GM23338 (cell line): ENCODE data around the gene CELF2.

Experiments
- CREB1 ChIP-seq: fragments of 250-450 bp; sonication (Bioruptor Pico); IDR thresholded peaks from 2 replicates; pipeline ENCODE4 v1.5.0; 2020; ENCODE audit warnings: low read depth, mild to moderate bottlenecking, moderate library complexity
- CTCF ChIP-seq, 2 experiments: fragments of 200-600 bp in 1 of 2; sonication (generic) in 1 of 2; conservative IDR thresholded peaks; 2 replicates each; pipeline versions ENCODE4 v1.5.1 to v1.6.1; 2016 to 2017; ENCODE audit warnings: antibody characterized with exemption in 2 of 2, low read depth in 2 of 2, mild to moderate bottlenecking in 2 of 2, moderate library complexity in 1 of 2
- EZH2 ChIP-seq: fragments of 200-600 bp; sonication (generic); IDR thresholded peaks from one replicate; pipeline ENCODE4 v1.8.0; 2017; ENCODE audit warnings: antibody characterized with exemption, mild to moderate bottlenecking, low read depth; ENCODE audit not compliant: unreplicated experiment
- EZH2phosphoT487 ChIP-seq: fragments of 200-600 bp; sonication (generic); IDR thresholded peaks from one replicate; pipeline ENCODE4 v1.8.1; 2018; ENCODE audit warnings: antibody characterized with exemption; ENCODE audit not compliant: unreplicated experiment
- JUNB ChIP-seq: IDR thresholded peaks from one replicate; pipeline ENCODE4 v1.6.1; 2016; ENCODE audit warnings: antibody characterized with exemption; ENCODE audit not compliant: unreplicated experiment
- POLR2AphosphoS5 ChIP-seq: IDR thresholded peaks from 2 replicates; pipeline ENCODE4 v1.6.1; 2016; ENCODE audit warnings: antibody characterized with exemption, low read depth
- REST ChIP-seq: IDR thresholded peaks from one replicate; pipeline ENCODE4 v1.6.1; 2018; ENCODE audit warnings: antibody characterized with exemption; ENCODE audit not compliant: unreplicated experiment
- STAT1 ChIP-seq: IDR thresholded peaks from one replicate; pipeline ENCODE4 v1.6.1; 2016; ENCODE audit warnings: antibody characterized with exemption; ENCODE audit not compliant: unreplicated experiment
- ZNF462 ChIP-seq: fragments of 250-450 bp; sonication (Bioruptor Pico); IDR thresholded peaks from 2 replicates; pipeline ENCODE4 v1.5.0; 2020; ENCODE audit warnings: mild to moderate bottlenecking, moderate library complexity
- TF ChIP-seq, protein P1 (sequence below): IDR thresholded peaks from 2 replicates; pipeline ENCODE4 v1.6.1; 2016; ENCODE audit warnings: antibody characterized with exemption

GRCh38 chr10:10987111-10987510, 30.6 kb upstream of the CELF2 start:
- TF ChIP-seq CTCF (conservative IDR thresholded peaks at IDR 0.05; ENCODE audit: low read depth in 2 of 2) (no peak), REST (no peak), EZH2 (no peak), POLR2AphosphoS5 (no peak), CREB1 (no peak), EZH2phosphoT487 (no peak), ZNF462 (CRISPR knock-in tag) (no peak), STAT1 (no peak), JUNB (no peak)
- TF ChIP-seq, protein P1, sequence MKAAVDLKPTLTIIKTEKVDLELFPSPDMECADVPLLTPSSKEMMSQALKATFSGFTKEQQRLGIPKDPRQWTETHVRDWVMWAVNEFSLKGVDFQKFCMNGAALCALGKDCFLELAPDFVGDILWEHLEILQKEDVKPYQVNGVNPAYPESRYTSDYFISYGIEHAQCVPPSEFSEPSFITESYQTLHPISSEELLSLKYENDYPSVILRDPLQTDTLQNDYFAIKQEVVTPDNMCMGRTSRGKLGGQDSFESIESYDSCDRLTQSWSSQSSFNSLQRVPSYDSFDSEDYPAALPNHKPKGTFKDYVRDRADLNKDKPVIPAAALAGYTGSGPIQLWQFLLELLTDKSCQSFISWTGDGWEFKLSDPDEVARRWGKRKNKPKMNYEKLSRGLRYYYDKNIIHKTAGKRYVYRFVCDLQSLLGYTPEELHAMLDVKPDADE, result no peak
